Subcutaneous adipose tissue (tissue), 4 donors: ENCODE data around the gene DPEP2NB. TPM values are rescaled to one million over a fixed set of nuclear protein-coding genes. Genes with fewer than 3 reads are reported as not detected.

ENCODE experiments used
- total RNA-seq, 4 donors: library from RNA; depleted of rRNA; stranded (reverse); fragments of >200 nt; gene quantifications; one replicate each; pipeline ENCODE4 v1.1.0, GENCODE V29; 2016
- TF ChIP-seq, protein P1 (sequence below): fragments of 450-650 bp; IDR thresholded peaks from one replicate; pipeline ENCODE4 v1.5.1; 2016; ENCODE audit warnings: low read depth, mild to moderate bottlenecking, control low read depth, antibody characterized with exemption, moderate library complexity

Gene DPEP2NB
- total RNA-seq, 4 donors from 2014 or later, result not detected

DNA sequence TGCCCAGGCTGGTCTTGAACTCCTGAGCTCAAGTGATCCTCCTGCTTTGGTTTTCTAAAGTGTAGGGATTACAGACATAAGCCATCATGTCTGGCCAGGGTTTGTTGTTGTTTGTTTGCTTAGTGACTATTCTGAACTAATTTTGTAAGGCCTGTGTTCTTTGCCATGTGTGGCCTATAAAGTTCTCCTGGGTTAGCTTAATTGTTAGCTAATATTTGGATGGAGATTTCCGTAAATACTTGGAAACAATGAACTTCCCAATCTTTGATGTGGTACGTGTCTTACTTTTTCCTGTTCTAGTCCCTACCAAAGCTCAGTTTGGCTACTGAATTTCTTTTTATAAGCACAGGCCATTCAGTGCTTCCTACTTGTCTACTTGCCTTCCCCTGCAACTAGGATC, 32.3 kb upstream of the DPEP2NB start:
- TF ChIP-seq, protein P1, sequence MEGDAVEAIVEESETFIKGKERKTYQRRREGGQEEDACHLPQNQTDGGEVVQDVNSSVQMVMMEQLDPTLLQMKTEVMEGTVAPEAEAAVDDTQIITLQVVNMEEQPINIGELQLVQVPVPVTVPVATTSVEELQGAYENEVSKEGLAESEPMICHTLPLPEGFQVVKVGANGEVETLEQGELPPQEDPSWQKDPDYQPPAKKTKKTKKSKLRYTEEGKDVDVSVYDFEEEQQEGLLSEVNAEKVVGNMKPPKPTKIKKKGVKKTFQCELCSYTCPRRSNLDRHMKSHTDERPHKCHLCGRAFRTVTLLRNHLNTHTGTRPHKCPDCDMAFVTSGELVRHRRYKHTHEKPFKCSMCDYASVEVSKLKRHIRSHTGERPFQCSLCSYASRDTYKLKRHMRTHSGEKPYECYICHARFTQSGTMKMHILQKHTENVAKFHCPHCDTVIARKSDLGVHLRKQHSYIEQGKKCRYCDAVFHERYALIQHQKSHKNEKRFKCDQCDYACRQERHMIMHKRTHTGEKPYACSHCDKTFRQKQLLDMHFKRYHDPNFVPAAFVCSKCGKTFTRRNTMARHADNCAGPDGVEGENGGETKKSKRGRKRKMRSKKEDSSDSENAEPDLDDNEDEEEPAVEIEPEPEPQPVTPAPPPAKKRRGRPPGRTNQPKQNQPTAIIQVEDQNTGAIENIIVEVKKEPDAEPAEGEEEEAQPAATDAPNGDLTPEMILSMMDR, result no peak

DNA sequence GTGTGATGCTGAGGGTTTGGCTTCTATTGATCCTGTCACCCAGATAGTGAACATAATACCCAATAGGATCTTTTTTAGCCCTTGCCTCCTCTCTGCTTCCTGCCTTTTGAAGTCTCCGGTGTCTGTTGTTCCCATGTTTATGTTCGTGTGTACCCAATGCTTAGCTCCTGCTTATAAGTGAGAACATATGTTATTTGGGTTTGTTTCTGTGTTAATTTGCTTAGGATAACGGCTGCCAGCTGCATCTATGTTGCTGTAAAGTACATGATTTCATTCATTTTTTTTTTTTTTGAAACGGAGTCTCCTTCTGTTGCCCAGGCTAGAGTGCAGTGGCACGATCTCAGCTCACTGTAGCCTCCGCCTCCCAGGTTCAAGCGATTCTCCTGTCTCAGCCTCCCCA, 30.4 kb upstream of the DPEP2NB start:
- TF ChIP-seq, protein P1, result no peak

DNA sequence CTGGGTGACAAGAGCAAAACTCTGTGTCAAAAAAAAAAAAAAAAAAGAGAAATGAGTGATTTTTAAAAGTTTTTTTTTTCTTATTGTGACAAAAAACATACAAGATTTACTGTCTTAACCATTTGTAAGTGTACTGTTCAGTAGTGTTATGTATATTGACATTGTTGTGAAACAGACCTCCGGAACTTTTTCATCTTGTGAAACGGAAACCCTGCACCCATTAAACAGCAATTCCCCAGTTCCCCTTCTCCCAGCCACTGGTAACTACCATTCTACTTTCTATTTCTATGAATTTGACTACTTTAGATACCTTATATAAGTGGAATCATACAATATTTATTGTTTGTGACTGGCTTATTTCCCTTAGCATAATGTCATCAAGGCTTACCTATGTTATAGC, 26.1 kb upstream of the DPEP2NB start:
- TF ChIP-seq, protein P1, result no peak

DNA sequence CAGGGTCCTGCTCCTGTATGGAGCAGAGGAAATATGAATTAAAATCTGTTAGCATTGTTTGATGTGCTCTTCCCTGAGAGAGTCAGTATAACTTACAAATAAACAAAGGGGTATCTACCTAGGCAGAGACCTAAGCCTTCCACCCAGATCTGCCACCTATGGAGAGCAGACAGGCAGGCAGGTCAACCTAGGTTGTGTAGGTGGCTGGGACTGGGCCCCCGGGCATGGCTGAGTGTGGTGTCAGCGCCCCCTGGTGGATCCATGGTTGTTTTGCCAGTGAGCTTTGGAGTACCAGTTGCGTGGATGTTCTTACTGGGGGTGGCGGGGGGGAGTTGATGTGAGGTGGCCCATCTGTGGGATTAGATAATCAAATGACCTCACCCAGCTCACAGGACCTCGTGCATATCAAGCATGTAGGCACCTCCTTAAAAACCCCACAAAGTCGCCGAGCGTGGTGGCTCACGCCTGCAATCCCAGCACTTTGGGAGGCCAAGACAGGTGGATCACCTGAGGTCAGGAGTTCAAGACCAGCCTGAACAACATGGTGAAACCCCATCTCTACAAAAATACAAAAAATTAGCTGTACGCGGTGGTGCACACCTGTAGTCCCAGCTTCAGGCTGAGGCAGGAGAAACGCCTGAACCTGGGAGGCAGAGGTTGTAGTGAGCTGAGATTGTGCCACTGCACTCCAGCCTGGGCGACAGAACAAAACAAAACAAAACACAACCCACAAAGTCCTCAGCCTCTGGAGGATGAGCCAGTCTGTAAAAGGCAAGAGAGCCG, 25.0 kb upstream of the DPEP2NB start:
- TF ChIP-seq, protein P1, result no peak

DNA sequence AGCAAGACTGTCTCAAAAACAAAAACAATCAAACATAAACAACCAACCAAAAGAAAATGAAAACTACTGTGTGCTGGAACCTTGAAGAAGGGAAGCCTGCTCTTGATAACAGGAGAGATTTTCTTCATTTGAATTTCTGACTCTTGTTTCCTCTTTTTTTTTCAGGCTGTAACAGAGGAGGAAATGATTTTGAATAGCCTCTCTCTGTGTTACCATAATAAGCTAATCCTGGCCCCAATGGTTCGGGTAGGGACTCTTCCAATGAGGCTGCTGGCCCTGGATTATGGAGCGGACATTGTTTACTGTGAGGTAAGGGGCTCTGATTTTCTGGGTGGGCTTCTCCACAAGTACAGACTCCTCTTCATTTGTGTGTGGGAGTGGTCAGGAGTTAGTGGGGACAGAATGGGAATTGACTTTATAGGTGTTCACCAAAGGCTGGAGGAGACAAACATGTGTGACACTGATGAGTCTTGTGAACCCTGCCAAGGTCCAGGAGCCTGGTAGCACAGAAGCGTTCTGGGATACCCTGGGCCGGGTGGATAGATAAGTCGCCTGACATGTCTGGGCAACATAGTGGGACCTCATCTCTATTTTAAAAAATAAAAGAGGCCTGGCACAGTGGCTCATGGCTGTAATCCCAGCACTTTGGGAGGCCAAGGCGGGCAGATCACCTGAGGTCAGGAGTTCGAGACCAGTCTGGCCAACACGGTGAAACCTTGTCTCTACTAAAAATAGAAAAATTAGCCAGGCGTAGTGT, 22.3 kb upstream of the DPEP2NB start:
- TF ChIP-seq, protein P1, result no peak

DNA sequence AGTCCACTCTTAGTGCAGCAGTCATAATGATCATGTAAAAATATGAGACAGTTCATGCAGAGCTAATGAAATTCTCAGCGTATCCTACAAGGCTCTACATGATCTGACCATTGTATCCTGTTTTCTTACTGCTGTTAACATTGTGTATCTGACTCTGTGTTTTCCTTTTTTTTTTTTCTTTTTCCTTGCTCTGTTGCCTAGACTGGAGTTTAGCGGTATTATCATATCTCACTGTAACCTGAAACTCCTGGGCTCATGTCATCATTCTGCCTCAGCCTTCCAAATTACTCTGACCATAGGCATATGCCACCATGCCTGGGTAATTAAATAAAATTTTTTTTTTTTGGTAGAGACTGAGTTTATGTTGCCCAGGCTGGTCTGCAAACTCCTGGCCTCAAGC, 19.5 kb upstream of the DPEP2NB start:
- TF ChIP-seq, protein P1, result no peak

DNA sequence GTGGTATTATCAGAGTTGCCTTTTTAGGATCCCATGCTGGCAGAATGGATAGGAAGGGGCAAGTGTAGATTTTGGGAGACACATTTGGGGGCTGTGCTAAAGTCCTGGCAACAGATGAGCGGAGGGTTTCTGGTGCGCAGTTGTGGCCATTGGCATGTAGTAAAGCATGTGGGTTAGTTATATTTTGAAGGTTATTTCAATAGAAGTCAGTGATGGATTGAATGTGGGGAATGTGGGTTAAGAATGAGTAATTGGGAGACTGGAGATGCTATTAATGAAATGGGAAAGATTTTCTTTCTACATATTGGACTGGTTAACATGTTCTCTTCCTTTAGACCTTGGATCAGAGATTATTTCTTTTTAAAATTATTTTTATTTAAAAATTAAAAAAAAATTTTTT, 17.4 kb upstream of the DPEP2NB start:
- TF ChIP-seq, protein P1, result no peak
